Measurements from ENCODE around the gene COL1A1. TPM values are rescaled to one million over a fixed set of nuclear protein-coding genes. Genes with fewer than 3 reads are reported as not detected.

Gene COL1A1
- polyA plus RNA-seq, 1 donor = 3,500 TPM

DNA sequence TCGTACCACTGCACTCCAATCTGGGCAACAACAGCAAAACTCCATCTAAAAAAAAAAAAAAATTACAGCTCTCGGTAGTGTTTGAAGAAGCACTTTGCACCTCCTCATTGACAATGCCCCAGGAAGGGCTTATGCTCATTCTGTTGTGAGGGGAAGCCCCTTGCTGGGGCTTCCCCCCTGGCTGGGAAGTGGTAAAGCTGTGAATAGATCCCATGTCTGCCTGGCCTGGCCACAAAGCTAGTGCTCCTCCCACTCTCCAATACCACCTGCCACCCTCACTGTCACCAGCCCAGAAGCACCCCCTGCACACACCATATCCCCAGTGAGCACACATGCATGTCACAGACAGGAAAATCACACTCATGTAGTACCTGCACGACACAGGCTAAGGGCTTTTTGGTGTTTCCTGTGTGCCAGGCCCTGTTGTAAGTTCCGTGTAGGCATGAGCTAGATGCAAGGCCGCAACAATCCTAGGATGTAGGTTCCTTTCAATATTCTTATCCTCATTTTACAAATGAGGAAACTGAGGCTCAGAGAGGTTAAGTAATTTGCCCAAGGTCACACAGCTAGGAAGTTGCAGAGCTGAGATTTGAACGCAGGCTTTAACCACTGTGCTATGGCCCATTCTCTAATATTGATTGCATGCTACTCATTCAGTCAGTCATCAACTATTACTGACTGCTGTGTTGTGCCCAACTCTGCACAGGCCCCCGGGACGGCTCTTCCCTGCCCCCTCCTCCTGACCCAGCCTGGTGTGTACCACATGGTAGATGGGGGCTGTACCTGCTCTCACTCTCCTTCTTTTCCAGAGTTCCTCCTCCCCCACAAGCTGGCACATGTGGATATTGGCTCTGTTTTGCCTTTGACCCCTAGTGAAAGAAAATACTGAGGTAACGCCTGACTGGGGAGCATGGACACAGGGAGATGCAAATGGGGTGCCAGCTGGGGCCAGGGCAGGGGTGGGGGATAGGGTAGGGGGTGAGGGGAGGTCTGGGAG, 11.9 kb upstream of the COL1A1 start:
- no peak for DNase-seq (ENCODE audit: low read depth)

DNA sequence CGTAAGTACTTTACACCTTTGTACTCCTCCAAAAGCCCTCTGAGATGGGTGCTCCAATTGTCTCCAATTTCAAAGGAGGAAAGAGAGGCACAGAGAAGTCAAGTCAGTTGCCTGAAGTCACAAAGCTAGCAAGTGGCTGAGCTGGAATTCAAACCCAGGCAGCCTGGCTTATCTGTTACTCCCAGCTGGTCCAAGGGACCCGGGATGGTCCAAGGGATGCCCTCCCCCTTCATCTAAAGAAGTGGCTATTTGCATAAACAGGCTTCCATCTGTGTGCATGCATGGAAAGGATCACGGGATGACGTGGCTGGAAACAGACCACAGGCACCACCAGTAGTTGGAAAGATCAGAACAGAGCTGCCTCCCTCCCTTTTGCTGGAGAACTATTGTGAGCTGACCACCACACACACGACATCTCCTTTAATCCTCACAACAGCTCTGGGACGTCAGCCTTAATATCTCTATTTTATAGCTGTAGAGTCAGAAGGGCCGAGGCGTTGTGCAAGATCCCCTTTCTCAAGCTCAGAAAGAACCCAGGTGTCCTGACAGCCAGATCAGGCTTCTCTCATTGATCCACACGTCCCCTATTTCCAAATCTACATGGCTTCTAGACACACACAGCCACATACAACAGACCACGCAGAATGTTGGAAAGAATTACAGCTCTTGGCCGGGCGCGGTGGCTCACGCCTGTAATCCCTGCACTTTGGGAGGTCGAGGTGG, 10.9 kb upstream of the COL1A1 start:
- no peak for DNase-seq (ENCODE audit: low read depth)

DNA sequence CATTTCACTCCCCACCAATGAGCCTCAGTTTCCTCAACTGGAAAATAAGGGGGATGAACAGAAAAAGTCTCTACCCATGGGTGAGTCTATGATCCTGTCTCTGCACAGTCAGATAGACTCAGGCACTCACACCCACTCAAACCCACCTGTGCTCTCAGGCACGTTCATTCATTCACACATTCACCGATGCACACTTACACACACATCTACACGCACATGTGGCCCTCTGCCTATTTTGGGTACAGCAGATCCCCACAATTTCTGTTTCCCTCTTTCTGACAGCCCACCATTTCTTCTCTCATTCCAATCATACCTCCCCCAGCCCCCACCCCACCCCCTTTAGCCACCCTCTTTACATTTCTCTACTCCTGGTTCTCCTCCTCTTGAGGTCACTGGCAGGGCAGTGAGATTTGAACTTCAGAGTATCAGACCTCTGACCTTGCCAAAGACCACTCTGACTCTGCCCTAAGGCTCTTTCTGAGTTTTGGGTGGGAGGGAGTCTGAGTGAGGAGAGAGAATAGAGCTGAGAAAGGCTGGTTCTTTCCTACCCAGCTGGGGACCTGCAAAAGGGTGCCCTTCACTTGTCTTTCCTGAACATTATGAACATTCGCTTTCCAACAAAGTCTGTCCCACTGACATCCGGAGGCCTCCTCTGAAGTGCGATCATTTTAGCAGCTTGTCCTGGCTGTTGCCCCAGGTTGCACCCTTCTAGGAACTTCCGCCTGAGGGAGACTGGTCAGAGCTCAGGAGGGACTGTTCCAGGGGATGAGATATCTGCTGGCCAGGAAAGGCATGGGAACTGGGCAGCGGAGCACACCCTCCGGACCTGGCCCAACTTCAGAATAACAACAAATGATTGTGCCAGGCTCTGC, 10.1 kb upstream of the COL1A1 start:
- no peak for DNase-seq (ENCODE audit: low read depth)

DNA sequence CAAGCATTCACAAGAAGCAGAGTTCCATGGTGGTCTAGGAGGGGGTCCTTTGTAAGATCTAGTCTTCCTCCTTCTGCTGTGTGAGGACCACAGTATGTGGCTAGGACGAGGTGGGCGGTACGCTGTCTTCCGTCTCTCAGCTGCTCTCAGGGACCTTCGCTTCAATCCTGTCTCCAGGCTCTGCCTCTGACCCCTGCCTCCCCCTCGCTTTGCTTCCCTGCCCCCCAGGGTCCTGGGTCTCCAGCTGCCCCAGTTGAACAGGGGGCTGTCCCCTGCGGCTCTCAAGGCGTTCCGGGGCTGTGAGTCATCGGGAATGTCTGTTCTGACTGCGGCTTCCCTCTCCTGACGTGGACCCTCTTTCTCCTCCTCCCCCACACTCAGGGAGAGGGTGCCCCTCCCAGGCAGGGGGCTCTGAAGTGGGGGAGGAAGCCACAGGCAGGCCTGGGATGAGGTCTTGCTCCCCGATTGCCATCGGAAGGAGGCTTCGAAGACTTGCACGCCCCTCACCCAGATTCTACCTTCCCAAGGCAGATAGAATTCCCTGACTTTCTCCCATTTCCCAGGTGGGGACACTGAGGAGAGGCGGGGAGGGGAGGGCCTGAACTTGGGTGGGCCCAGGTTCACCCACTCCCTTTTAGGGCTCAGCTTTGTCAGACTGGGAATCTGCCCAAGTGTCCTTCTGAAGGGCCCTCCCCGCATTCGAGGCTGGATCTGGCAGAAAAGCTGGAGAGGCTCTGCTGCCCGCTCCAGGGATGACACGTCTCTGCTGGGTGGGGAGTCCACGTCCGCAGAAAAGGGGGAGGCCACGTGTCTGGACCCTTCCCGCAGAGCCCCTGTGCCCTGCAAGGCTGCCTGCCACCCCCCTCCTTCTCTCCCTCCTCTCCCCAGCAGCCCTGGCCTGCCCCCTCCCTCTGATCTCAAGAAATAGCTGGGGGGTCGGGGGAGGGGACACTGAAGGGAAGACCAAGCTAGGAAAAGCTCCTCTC, 9.1 kb upstream of the COL1A1 start:
- no peak for DNase-seq (ENCODE audit: low read depth)

DNA sequence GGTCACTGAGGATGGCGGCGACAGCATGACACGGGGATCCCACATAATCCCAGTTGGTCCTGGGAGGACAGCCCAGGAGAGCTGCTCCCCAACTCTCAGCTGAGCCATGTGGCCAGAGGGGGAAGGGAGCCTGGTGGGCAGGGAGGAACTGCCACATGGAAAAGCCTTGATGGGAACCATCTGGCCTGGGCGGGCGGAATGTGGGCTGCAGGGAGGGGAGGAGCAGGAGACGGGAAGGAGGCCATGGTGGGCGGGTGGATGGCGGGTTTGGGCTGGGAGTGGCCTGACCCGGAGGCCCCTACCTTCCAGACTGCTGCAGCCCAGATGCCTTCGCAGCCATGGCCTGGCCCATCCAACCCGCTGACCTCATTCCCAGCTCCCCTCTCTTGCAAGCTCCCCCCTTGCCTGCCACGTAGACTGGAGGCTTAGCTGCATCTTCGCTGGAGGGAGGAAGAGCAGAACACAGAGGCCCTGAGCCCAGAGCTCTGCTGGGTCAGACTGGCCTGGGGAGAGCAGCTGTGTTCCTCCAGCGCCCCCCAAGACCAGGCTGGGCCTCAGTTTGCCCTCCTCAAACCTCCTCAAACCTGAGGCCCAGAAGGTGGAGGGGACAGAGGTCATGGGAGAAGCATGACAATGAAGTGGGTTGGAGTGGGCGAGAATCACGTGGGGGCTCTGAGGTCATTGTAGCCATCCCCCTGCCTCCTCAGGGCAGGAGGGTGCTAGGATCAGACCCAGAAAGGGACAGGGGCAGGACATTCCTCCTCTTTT, 8.2 kb upstream of the COL1A1 start:
- DNase-seq (ENCODE audit: low read depth) = peak; percentile 95

- DNase-seq (ENCODE audit: low read depth) = no peak
Observed at GRCh38 chr17:50209133-50209471, 7.7 kb upstream of the COL1A1 start.

DNA sequence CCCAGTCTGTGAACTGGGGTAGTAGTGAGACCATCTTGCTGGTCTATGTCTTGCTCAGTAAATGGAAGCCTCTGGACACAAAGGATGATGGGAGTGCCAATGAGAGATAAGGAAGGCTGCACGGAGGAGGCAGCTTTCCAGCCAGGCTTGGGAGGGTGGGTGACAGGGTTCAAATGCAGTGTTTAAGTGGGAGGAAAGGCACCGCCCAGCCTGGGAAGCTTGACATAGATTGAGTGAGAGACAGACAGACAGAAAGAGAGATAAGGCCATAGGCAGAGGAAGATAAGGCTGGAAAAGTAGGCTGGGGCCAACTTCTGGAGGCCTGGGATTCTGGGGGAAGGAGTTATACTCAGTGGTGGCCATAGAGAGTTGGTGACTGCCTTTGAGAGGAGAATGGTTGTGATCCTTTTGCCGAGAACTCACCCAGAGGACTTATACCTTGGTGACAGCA, 7.2 kb upstream of the COL1A1 start:
- no peak for DNase-seq (ENCODE audit: low read depth)

DNA sequence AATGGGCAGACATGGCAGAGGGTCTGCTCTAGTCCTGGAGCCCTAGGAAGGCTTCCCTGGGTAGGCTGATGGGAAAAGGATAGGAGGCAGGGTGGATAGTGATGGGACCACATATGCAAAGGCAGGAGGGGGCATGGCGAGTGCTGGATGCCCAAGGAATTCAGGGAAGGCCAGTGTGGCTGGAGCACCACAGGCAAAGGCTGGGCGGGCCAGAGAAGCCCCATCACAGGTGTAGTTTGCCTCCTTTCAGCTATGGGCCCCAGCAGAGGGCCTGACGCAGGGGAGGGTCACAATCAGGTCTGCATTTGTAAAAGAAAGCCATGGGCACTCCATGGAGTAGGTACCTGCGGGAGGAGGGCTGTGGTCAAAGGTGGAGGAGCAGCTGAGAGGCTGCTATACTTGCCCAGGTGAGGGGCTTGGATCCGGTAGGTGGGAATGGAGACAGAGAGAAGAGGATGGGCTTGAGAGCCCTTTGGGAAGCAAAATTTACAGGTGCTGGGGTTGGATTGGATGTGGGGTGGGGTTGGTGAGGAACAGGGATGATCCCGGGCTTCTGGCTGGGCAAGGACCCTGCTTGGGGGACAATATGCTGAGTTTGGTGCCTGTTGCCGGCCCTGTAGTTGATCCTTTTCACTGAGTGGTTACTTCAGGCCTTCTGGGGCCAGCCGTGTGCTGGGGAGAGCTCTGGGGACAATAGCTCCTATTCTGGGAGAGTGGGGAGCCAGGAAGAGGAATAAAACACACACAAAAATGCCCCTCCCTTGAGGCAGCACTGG, 6.5 kb upstream of the COL1A1 start:
- DNase-seq (ENCODE audit: low read depth) = no peak

DNA sequence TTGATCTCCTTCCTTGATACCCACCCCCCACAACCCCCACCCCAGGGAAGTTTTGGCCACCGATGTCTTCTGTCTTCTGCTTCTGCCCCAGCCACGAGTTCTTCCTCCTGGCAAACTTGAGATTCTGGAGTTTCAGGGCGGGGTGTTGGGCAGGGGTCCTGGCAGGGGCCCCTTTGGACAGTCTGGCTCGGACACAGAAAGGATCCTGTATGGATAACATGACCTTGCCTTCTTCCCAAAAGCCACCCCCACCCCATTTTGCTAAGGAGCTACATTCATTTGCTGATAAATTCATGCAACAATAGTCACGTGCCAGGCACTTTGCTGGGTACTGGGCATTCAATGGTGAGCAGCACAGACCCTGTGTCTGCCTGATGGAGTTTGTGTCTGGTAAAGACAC, 5.9 kb upstream of the COL1A1 start:
- DNase-seq (ENCODE audit: low read depth) = no peak

GRCh38 chr17:50206604-50207293, 5.3 kb upstream of the COL1A1 start:
- DNase-seq (ENCODE audit: low read depth) = no peak

DNA sequence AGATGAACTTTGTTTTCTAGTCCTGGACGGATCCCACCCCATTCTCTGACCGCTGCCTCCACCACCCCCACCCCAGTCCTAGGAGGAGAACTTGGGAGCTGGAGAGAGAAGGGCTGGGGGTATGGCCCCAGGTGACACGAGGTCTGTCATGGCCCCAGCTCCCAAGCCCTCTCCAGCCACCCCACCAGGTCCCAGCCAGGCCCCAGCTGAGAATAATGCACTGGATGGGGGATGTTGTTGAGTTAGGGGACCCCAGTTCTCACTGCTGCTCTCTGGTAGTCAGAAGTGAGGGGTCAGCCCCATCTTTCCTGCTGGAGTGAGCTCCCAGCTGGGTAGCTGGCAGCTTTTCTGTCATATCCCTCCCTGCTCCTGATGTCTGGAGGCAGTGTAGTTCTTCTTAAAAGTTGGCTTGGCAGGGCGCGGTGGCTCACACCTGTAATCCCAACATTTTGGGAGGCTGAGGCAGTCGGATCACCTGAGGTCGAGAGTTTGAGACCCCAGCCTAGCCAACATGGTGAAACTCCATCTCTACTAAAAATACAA, 4.6 kb upstream of the COL1A1 start:
- no peak for DNase-seq (ENCODE audit: low read depth)

GRCh38 chr17:50205111-50205962, 3.9 kb upstream of the COL1A1 start:
- DNase-seq (ENCODE audit: low read depth) = no peak

DNA sequence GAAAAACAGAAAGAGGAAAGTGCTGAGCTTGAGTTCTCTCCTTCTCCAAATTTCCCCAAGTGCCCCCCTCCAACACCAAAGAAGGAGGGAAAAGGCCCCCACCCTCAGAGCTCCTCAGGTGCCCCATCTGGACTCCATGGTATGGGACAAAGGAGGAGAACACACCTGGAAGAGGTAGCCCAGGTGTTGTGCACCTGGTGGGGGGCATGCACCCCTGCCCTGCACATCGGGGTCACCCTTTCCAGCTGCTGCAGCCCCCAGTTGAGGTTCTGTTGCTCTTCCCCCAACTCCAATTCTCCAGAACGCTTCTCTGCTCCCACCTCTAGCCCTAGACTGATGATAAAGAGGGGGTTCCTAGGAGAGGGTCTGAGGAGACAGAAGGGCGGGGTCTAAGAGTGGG, 3.0 kb upstream of the COL1A1 start:
- DNase-seq (ENCODE audit: low read depth) = no peak

DNA sequence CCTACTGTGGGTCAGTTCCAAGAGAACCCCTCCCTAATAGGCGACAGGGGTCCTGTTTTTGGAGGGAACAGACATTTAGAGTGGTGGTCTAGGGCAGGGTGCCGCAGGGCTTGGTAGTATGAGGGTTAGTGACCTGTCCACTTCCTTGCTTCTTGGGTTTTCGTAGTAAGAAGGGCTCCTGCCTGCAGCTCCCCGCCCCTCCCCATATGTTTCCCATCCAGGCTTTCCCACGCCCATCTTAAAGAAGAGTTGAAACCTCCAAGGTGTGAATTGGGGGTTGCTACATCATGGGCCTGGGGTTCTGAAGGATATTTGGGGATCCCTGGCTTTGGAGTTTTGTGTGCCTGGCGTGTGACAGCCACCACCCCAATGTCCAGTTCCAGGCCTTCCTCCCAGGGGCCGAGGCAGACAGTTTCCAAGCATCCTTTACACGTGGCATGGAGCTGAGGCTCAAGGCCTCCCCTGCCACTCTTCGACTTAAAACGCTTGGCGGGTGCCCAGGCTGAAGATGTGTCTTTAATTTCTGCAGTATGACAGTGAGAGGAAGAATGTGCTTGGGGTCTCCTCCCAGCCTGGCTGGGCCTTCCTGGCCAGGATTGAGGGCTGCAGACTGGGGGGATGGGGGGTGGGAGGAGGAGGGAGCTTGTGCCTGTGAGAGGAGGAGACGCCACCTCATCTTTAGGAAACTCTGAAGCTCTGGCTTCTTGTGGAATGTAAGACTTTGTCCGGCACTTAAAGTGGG, 2.3 kb upstream of the COL1A1 start:
- no peak for DNase-seq (ENCODE audit: low read depth)

DNA sequence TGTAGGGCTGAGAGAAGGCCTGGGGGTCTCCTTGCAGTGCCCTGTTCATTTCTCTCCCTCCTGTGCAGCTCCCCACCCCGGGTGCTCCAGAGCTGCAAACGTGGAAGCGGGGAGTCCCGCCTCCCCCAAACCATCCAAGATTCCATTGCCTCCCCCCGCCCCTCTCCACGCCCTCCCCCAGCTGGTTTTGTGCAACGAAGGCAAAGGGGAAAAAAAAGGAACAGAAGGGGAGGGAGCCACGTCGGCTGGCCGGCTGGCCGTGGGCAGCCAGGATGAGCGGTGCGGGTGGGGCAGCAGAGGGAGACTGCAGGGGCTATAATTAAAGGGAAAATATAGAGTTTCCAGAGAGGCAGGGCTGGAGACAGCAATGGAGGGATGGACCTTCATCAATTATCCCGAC, 1.7 kb upstream of the COL1A1 start:
- no peak for DNase-seq (ENCODE audit: low read depth)

- DNase-seq (ENCODE audit: low read depth) = no peak
Observed at GRCh38 chr17:50200457-50201275, 765 bp downstream of the COL1A1 start.
